Stimulated activated CD8-positive, alpha-beta memory T cell treated with anti-CD3 and anti-CD28 coated beads, Interleukin-12 subunit alpha, Interleukin-12 subunit beta, amount 100 ng/mL, for 4 hours (primary cell): Measurements from ENCODE around the gene SAPCD2.

Experiments used
- DNase-seq: peaks from one replicate; pipeline ENCODE4 v3.0.0-alpha.2; 2020; ENCODE audit warnings: low read depth

SAPCD2 gene

GRCh38 chr9:137017791-137018497, 52.4 kb downstream of the SAPCD2 start:
- no peak for DNase-seq

GRCh38 chr9:137017071-137017470, 53.3 kb downstream of the SAPCD2 start:
- DNase-seq, result no peak

- no peak for DNase-seq
These were observed 53.9 kb downstream of the SAPCD2 start for GRCh38 chr9:137016436-137016835.

DNA sequence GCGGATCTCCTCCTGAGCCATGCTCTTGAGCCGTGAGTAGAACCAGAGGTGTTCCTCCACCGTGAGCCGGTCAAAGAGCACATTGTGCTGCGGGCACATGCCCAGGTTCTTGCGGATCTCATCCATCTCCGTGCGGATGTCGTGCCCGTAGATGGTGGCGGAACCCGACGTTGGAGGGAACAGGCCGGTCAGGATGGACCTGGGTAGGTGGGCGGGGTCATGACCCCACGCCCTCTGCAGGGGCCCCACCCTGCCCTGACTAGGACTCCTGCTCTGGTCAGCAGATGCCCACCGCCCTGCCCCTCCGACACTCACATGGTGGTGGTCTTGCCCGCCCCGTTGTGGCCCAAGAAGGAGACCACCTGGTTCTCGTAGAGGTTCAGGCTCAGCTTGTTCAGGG, 54.4 kb downstream of the SAPCD2 start:
- no peak for DNase-seq

DNA sequence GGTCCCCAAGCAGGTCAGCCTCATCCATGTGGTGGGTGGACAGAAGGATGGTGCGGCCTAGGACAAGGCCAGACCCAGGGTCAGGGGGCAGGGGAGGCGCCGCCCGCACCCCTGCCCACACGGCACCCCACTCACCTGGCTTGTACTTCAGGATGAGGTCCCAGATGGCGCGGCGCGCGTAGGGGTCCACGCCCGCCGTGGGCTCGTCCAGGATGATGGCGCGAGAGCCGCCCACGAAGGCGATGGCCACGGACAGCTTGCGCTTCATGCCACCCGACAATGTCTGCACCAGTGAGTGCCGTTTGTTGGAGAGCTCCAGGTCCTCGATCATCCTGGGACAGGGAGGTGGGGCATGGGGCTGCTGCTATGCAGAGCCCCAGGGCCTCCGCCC, 54.8 kb downstream of the SAPCD2 start:
- DNase-seq, result no peak

DNA sequence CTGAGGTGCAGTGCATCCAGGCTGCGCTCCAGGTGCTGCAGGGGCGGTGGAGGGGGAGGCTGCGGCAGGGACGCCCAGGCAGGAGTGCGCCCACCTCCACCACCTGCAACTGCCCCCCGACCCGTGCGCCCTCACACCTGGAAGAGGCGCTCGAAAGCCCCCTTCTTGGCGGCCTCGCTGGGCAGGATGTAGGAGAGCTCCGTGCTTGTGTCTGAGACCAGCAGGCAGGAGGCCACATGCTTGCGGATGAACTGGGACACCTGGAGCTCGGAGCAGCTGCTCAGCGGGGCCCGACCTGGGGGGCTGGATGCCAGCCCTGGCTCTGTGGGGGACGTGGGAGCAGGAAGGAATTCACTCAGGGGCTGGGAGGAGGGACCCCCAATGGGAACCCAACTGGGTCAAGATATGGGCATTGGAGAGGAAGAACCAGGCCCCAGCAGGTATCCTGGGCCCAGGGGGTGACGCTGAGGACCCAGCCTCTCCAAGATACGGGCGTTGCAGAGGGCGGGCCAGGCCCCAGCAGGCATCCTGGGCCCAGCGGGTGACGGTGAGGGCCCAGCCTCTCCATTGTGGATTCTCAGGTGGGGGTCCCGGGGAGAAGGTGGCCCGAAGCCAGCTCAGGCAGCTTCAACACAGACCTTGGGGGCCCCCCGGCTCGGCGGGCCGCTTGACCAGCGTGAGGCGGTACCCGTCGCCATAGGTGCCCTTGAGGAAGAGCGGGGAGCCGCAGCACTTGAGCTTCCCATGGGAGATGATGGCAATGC, 55.4 kb downstream of the SAPCD2 start:
- DNase-seq, result no peak

- DNase-seq, result no peak
These were observed 56.2 kb downstream of the SAPCD2 start for GRCh38 chr9:137014166-137014565.

DNA sequence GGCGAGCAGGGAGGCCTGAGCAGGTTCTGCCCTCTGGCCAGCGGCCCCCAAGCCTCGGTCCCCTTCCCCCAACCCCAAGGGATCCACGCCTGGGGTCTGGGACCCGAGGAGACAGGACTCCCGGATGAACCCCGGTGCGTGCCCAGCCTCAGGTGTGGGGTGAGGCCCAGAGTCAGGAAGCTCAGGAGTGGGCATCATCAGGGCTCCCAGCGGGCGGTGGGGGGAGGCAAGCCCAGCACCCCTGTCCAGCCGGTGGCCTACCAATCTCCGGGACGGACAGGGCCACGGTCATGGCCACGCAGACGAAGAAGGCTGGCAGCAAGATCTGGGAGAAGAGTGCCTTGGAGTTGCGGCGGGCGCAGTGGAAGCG, 56.8 kb downstream of the SAPCD2 start:
- no peak for DNase-seq

DNA sequence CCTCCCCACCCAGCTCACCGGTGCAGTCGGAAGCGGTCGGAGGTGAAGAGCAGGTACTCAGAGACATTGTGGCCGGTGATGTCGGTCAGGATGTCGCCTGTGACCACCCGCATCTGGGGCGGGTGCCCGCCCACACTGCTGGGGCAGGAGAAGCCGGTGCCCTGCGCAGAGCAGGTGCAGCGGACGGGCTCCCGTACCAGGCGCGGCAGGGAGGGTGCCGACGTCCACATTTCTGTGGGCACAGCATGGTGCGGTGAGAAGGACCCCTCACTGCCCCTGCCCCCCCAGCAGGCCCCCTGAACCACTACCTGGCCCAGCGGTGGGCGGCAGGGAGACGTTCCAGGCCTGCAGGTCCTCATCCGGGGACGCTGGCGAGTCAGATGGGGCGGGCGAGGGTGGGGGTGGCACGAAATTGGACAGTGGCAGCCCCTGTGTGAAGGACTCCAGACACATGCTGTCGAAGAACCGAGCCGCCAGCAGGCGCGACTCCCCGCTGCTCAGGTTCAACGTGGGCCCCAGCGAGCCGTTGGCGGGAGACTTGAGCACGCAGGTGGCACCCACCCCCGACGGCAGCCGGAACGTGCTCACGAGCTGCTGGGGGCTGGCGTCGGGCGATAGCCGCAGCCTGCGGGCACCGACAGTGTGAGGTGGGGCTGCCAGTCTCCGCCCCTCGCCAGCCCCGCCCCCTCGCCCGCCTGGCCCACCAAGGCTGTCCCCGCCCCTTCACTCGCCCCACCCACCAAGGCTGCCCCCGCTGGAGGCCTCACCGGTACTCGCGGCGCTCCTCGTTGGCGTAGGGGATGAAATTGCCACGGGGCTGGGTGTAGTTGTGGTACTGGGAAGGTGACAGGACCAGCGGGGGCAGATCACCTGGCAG, 57.4 kb downstream of the SAPCD2 start:
- DNase-seq, result no peak
